GM23338 (cell line): ENCODE results near the gene MALRD1. TPM values are rescaled to one million over a fixed set of nuclear protein-coding genes. Genes with fewer than 3 reads are reported as not detected.

Source experiments
- ATAC-seq: fragments of 200-7000 bp; cut with Tn5 transposase; 3 replicates; pipeline ENCODE4 v1.9.1; 2020
- DNase-seq: peaks from one replicate; pipeline ENCODE4 v3.0.0-alpha.2; 2015; ENCODE audit warnings: low spot score
- H2AFZ ChIP-seq: fragments of 200-600 bp; sonication (generic); 2 replicates; pipeline ENCODE4 v1.8.0; 2016; ENCODE audit warnings: antibody characterized with exemption, mild to moderate bottlenecking, moderate library complexity
- H3F3A ChIP-seq: fragments of 200-600 bp; sonication (generic); replicated peaks from 2 replicates; pipeline ENCODE4 v1.8.0; 2017; ENCODE audit warnings: antibody characterized with exemption, mixed run types, low read depth
- H3K27ac ChIP-seq: fragments of 200-600 bp; sonication (generic); 2 replicates; pipeline ENCODE4 v1.6.1; 2016; ENCODE audit warnings: low read depth
- H3K27me3 ChIP-seq: fragments of 200-600 bp; sonication (generic); 2 replicates; pipeline ENCODE4 v1.8.0; 2016; ENCODE audit warnings: mild to moderate bottlenecking, mixed run types, moderate library complexity; ENCODE audit not compliant: insufficient read depth
- H3K36me3 ChIP-seq: fragments of 200-600 bp; sonication (generic); 2 replicates; pipeline ENCODE4 v1.8.0; 2016; ENCODE audit warnings: mild to moderate bottlenecking; ENCODE audit not compliant: insufficient read depth
- H3K4me1 ChIP-seq: fragments of 200-600 bp; sonication (generic); 2 replicates; pipeline ENCODE4 v1.8.0; 2016; ENCODE audit warnings: mild to moderate bottlenecking, moderate library complexity; ENCODE audit not compliant: insufficient read depth
- H3K4me2 ChIP-seq: fragments of 200-600 bp; sonication (generic); 2 replicates; pipeline ENCODE4 v1.7.1; 2017; ENCODE audit warnings: mixed run types
- H3K4me3 ChIP-seq: fragments of 200-600 bp; sonication (generic); 2 replicates; pipeline ENCODE4 v1.6.1; 2016; ENCODE audit warnings: mixed run types
- H3K79me2 ChIP-seq: fragments of 200-600 bp; sonication (generic); replicated peaks from 2 replicates; pipeline ENCODE4 v1.8.0; 2017; ENCODE audit warnings: mild to moderate bottlenecking; ENCODE audit not compliant: insufficient read depth
- H3K9me2 ChIP-seq: fragments of 200-600 bp; sonication (generic); 2 replicates; pipeline ENCODE4 v1.8.0; 2017; ENCODE audit not compliant: insufficient read depth
- H4K20me1 ChIP-seq: fragments of 200-600 bp; sonication (generic); replicated peaks from 2 replicates; pipeline ENCODE4 v1.8.0; 2017; ENCODE audit warnings: mild to moderate bottlenecking; ENCODE audit not compliant: insufficient read depth
- H3K27ac Mint-ChIP-seq: 2 replicates; pipeline ENCODE4 v1.8.0; 2020; ENCODE audit warnings: inconsistent platforms, mild to moderate bottlenecking, moderate library complexity, mixed read lengths
- H3K27me3 Mint-ChIP-seq: 3 replicates; pipeline ENCODE4 v1.8.0; 2022; ENCODE audit warnings: low read depth, mild to moderate bottlenecking, moderate library complexity, mixed read lengths, inconsistent platforms; ENCODE audit not compliant: insufficient read depth, poor library complexity
- H3K36me3 Mint-ChIP-seq: 3 replicates; pipeline ENCODE4 v1.8.0; 2021; ENCODE audit warnings: low read depth, mild to moderate bottlenecking, inconsistent platforms, moderate library complexity, mixed read lengths
- H3K4me1 Mint-ChIP-seq: 3 replicates; pipeline ENCODE4 v1.8.0; 2020; ENCODE audit warnings: mild to moderate bottlenecking, inconsistent platforms, mixed read lengths
- H3K4me3 Mint-ChIP-seq: 3 replicates; pipeline ENCODE4 v1.8.0; 2021; ENCODE audit warnings: moderate library complexity, mild to moderate bottlenecking, inconsistent platforms, mixed read lengths
- H3K9me3 Mint-ChIP-seq: 3 replicates; pipeline ENCODE4 v1.8.0; 2020; ENCODE audit warnings: moderate library complexity, mild to moderate bottlenecking, inconsistent platforms, mixed read lengths
- CTCF ChIP-seq, 2 experiments: fragments of 200-600 bp in 1 of 2; sonication (generic) in 1 of 2; conservative IDR thresholded peaks; 2 replicates each; pipeline versions ENCODE4 v1.5.1 to v1.6.1; 2016 to 2017; ENCODE audit warnings: antibody characterized with exemption in 2 of 2, low read depth in 2 of 2, mild to moderate bottlenecking in 2 of 2, moderate library complexity in 1 of 2
- ETS1 ChIP-seq: IDR thresholded peaks from 2 replicates; pipeline ENCODE4 v1.6.1; 2016; ENCODE audit warnings: antibody characterized with exemption
- EZH2 ChIP-seq: fragments of 200-600 bp; sonication (generic); IDR thresholded peaks from one replicate; pipeline ENCODE4 v1.8.0; 2017; ENCODE audit warnings: antibody characterized with exemption, mild to moderate bottlenecking, low read depth; ENCODE audit not compliant: unreplicated experiment
- EZH2phosphoT487 ChIP-seq: fragments of 200-600 bp; sonication (generic); IDR thresholded peaks from one replicate; pipeline ENCODE4 v1.8.1; 2018; ENCODE audit warnings: antibody characterized with exemption; ENCODE audit not compliant: unreplicated experiment
- NANOG ChIP-seq: IDR thresholded peaks from 2 replicates; pipeline ENCODE4 v1.6.1; 2016; ENCODE audit warnings: antibody characterized with exemption, borderline replicate concordance
- STAT1 ChIP-seq: IDR thresholded peaks from one replicate; pipeline ENCODE4 v1.6.1; 2016; ENCODE audit warnings: antibody characterized with exemption; ENCODE audit not compliant: unreplicated experiment
- ZNF114 ChIP-seq: fragments of 250-450 bp; sonication (Bioruptor Pico); IDR thresholded peaks from 2 replicates; pipeline ENCODE4 v1.5.0; 2020; ENCODE audit warnings: mild to moderate bottlenecking, moderate library complexity
- ZNF462 ChIP-seq: fragments of 250-450 bp; sonication (Bioruptor Pico); IDR thresholded peaks from 2 replicates; pipeline ENCODE4 v1.5.0; 2020; ENCODE audit warnings: mild to moderate bottlenecking, moderate library complexity
- polyA plus RNA-seq: library from polyadenylated mRNA; unstranded; fragments of >200 nt; fragmentation: Nextera tagmentation; extraction: Ambion mirVana; gene quantifications from 2 replicates; pipeline ENCODE4 v1.2.1, GENCODE V29; 2016
- total RNA-seq: library from RNA; depleted of rRNA; stranded (reverse); fragments of >200 nt; shearing (Covaris generic); gene quantifications from 2 replicates; pipeline ENCODE4 v1.2.3, GENCODE V29; 2014

The MALRD1 gene
- total and polyA plus RNA-seq, 2 experiments from 2014 or later, result 0.42 to 1.9 TPM

- TF ChIP-seq CTCF (conservative IDR thresholded peaks at IDR 0.05; ENCODE audit: low read depth in 2 of 2) (no peak), ZNF462 (CRISPR knock-in tag) (no peak), EZH2phosphoT487 (no peak), STAT1 (no peak)
Observed at GRCh38 chr10:19098803-19099202, 50.2 kb downstream of the MALRD1 start (continued).

GRCh38 chr10:19107406-19107805, 58.8 kb downstream of the MALRD1 start:
- Histone ChIP-seq H3K27me3 (no peaks in the 10 kb centered on the region), H3K4me1 (peaks cover 22% of the 10 kb centered on the region), H3K27ac (no peak overlapping the region), H3K79me2 (no peaks in the 10 kb centered on the region), H3K36me3 (no peaks in the 10 kb centered on the region; the same call in 1 of the 2 replicates), H2AFZ (no peak overlapping the region), H3F3A (no peaks in the 10 kb centered on the region), H4K20me1 (no peaks in the 10 kb centered on the region), H3K4me3 (no peak overlapping the region), H3K4me2 (no peak overlapping the region), H3K9me2 (no peaks in the 10 kb centered on the region; the same call in 1 of the 2 replicates)
- Mint-ChIP-seq H3K27ac (no peak overlapping the region), H3K4me3 (no peak overlapping the region), H3K4me1 (peaks cover 20% of the 10 kb centered on the region), H3K36me3 (peaks cover 15% of the 10 kb centered on the region; the same call in 2 of the 3 replicates), H3K27me3 (peaks cover 5% of the 10 kb centered on the region), H3K9me3 (peaks cover 18% of the 10 kb centered on the region)
- DNase-seq, result no peak
- no peak for ATAC-seq
- TF ChIP-seq EZH2phosphoT487 (no peak), EZH2 (no peak), ZNF114 (no peak), NANOG (no peak), STAT1 (no peak), ETS1 (no peak)
